HepG2 (cell line): ENCODE data around the gene MRPL43. TPM values are rescaled to one million over a fixed set of nuclear protein-coding genes. Genes with fewer than 3 reads are reported as not detected.

Experiments used
- CBX5 ChIP-seq: sonication (generic); formaldehyde crosslinking; IDR thresholded peaks from 2 replicates; pipeline ENCODE4 v1.4.0; 2020; ENCODE audit warnings: missing genetic modification reagents, borderline replicate concordance
- DNMT1 ChIP-seq: sonication (generic); formaldehyde crosslinking; IDR thresholded peaks from 2 replicates; pipeline ENCODE4 v1.5.1; 2020; ENCODE audit warnings: mild to moderate bottlenecking, missing genetic modification reagents
- GATAD1 ChIP-seq: IDR thresholded peaks from 2 replicates; pipeline ENCODE4 v1.6.1; 2016; ENCODE audit warnings: missing genetic modification reagents, missing compliant biosample characterization
- GFI1 ChIP-seq: sonication (generic); formaldehyde crosslinking; IDR thresholded peaks from 2 replicates; pipeline ENCODE4 v1.5.0; 2020; ENCODE audit warnings: missing genetic modification reagents, mild to moderate bottlenecking, borderline replicate concordance
- HDAC6 ChIP-seq: fragments of 200-600 bp; sonication (generic); IDR thresholded peaks from 2 replicates; pipeline ENCODE4 v1.7.0; 2017; ENCODE audit warnings: mild to moderate bottlenecking, antibody characterized with exemption, low read length, low read depth
- HNRNPK ChIP-seq: fragments of 200-400 bp; formaldehyde crosslinking; IDR thresholded peaks from 2 replicates; pipeline ENCODE4 v1.6.1; 2018; ENCODE audit warnings: low read length, low read depth, moderate library complexity, mild to moderate bottlenecking; ENCODE audit not compliant: poor library complexity, severe bottlenecking
- HNRNPL ChIP-seq: fragments of 200-400 bp; formaldehyde crosslinking; IDR thresholded peaks from 2 replicates; pipeline ENCODE4 v1.6.1; 2017; ENCODE audit warnings: mild to moderate bottlenecking, low read depth, low read length
- KDM2A ChIP-seq: sonication (generic); formaldehyde crosslinking; IDR thresholded peaks from 2 replicates; pipeline ENCODE4 v1.4.0; 2020; ENCODE audit warnings: low read depth, missing genetic modification reagents, borderline replicate concordance
- MTA1 ChIP-seq: sonication (generic); formaldehyde crosslinking; IDR thresholded peaks from 2 replicates; pipeline ENCODE4 v1.4.0; 2020; ENCODE audit warnings: missing genetic modification reagents, mild to moderate bottlenecking, borderline replicate concordance
- NFKBIZ ChIP-seq: IDR thresholded peaks from 2 replicates; pipeline ENCODE4 v1.6.1; 2018; ENCODE audit warnings: missing genetic modification reagents, missing compliant biosample characterization
- ZNF230 ChIP-seq: sonication (generic); formaldehyde crosslinking; IDR thresholded peaks from 2 replicates; pipeline ENCODE4 v1.4.0; 2020; ENCODE audit warnings: mild to moderate bottlenecking, missing genetic modification reagents
- ZNF282 ChIP-seq: fragments of 450-650 bp; IDR thresholded peaks from 2 replicates; pipeline ENCODE4 v1.6.1; 2018; ENCODE audit not compliant: partially characterized antibody
- ZNF629 ChIP-seq: sonication (generic); formaldehyde crosslinking; conservative IDR thresholded peaks from 2 replicates; pipeline ENCODE4 v1.5.0; 2020; ENCODE audit warnings: missing genetic modification reagents
- ZNF703 ChIP-seq: sonication (generic); formaldehyde crosslinking; IDR thresholded peaks from 2 replicates; pipeline ENCODE4 v1.5.1; 2020; ENCODE audit warnings: missing genetic modification reagents, mild to moderate bottlenecking, moderate library complexity, borderline replicate concordance
- ZNF772 ChIP-seq: sonication (generic); formaldehyde crosslinking; IDR thresholded peaks from 2 replicates; pipeline ENCODE4 v1.5.0; 2020; ENCODE audit warnings: mild to moderate bottlenecking, missing genetic modification reagents
- ZNF782 ChIP-seq: sonication (generic); formaldehyde crosslinking; IDR thresholded peaks from 2 replicates; pipeline ENCODE4 v1.4.0; 2020; ENCODE audit warnings: missing genetic modification reagents, mild to moderate bottlenecking, borderline replicate concordance
- polyA plus RNA-seq, 8 experiments: library from polyadenylated mRNA; depleted of rRNA in 3 of 8; stranded (reverse) in 7 of 8; unstranded in 1 of 8; fragments of >200 nt; fragmentation: Illumina TruSeq in 4 of 8; extraction: Trizol in 4 of 8; gene quantifications; 2 replicates each; pipeline versions ENCODE4 v1.2.1 to v1.2.3, GENCODE V29; 2011 to 2016; ENCODE audit warnings: low read depth in 4 of 8, missing spikeins in 1 of 8, mixed read lengths in 1 of 8; ENCODE audit not compliant: insufficient read depth in 1 of 8
- total RNA-seq, 5 experiments: library from RNA; depleted of rRNA; stranded (reverse); fragments of >200 nt; fragmentation: Illumina TruSeq; extraction: Trizol; gene quantifications; 2 replicates each; pipeline ENCODE4 v1.2.3, GENCODE V29; 2016; ENCODE audit warnings: low read depth in 1 of 5
- TF ChIP-seq, protein P1 (sequence below): sonication (generic); formaldehyde crosslinking; IDR thresholded peaks from 2 replicates; pipeline ENCODE4 v1.4.0; 2020; ENCODE audit warnings: missing genetic modification reagents, mild to moderate bottlenecking, borderline replicate concordance
- TF ChIP-seq, protein P2 (sequence below): sonication (generic); formaldehyde crosslinking; IDR thresholded peaks from 2 replicates; pipeline ENCODE4 v1.4.0; 2020; ENCODE audit warnings: low read depth, mild to moderate bottlenecking, missing genetic modification reagents
- TF ChIP-seq, protein P3 (sequence below): sonication (generic); formaldehyde crosslinking; IDR thresholded peaks from 2 replicates; pipeline ENCODE4 v1.4.0; 2020; ENCODE audit warnings: missing genetic modification reagents
- TF ChIP-seq, protein P4 (sequence below): IDR thresholded peaks from 2 replicates; pipeline ENCODE4 v1.6.1; 2012; ENCODE audit warnings: inconsistent platforms

The MRPL43 gene
- total and polyA plus RNA-seq, 2 of the 13 experiments (the other 11 are each of a cell fraction or from before 2014, with no cell fraction given): 71.0 to 73.7 TPM

DNA sequence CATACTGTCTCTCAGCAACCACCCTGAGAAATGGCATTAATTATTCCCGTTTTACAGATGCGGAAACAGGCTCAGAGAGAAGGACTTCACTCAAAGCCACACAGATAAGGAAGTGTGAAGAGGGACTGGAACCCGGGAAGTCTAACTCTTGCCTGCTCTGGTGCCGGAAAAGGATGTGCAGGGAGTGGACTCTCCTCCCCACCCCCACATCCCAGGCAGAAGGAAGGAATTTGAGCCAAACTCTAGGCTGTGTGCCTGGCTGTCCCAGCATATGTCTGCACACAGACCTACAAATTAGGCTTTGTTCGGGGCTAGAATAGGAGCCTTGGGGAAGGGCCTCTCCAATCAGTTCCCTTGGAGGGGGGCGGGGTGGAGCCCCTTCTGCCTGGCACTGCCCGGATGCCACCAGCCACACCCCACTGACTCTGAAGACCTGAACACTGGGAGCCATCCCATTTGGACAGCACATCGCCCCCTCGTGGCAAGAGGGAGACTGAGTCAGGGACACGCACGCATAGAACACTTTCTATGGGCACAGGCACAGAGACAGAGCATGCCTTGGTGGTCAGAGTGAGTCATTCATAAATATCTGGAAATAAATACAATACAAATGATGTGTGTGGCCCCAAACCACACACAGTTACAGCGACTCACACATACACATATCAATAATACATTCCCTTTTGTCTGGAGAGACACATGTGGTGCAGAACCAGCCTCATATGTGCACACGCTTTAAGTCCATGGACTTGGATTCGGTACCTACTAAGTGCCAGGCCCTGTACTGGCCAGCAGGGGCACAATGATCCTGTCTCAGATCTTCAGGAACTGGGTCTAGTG is 25.4 kb upstream of the MRPL43 start (continued):
- TF ChIP-seq, protein P1, sequence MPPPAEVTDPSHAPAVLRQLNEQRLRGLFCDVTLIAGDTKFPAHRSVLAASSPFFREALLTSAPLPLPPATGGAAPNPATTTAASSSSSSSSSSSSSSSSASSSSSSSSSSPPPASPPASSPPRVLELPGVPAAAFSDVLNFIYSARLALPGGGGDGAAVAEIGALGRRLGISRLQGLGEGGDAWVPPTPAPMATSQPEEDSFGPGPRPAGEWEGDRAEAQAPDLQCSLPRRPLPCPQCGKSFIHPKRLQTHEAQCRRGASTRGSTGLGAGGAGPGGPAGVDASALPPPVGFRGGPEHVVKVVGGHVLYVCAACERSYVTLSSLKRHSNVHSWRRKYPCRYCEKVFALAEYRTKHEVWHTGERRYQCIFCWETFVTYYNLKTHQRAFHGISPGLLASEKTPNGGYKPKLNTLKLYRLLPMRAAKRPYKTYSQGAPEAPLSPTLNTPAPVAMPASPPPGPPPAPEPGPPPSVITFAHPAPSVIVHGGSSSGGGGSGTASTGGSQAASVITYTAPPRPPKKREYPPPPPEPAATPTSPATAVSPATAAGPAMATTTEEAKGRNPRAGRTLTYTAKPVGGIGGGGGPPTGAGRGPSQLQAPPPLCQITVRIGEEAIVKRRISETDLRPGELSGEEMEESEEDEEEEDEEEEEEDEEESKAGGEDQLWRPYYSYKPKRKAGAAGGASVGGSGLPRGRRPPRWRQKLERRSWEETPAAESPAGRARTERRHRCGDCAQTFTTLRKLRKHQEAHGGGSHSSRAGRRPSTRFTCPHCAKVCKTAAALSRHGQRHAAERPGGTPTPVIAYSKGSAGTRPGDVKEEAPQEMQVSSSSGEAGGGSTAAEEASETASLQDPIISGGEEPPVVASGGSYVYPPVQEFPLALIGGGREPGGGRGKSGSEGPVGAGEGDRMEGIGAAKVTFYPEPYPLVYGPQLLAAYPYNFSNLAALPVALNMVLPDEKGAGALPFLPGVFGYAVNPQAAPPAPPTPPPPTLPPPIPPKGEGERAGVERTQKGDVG (CRISPR knock-in tag): no peak
- TF ChIP-seq, protein P2, sequence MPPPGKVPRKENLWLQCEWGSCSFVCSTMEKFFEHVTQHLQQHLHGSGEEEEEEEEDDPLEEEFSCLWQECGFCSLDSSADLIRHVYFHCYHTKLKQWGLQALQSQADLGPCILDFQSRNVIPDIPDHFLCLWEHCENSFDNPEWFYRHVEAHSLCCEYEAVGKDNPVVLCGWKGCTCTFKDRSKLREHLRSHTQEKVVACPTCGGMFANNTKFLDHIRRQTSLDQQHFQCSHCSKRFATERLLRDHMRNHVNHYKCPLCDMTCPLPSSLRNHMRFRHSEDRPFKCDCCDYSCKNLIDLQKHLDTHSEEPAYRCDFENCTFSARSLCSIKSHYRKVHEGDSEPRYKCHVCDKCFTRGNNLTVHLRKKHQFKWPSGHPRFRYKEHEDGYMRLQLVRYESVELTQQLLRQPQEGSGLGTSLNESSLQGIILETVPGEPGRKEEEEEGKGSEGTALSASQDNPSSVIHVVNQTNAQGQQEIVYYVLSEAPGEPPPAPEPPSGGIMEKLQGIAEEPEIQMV (CRISPR knock-in tag): no peak
- TF ChIP-seq ZNF230 (CRISPR knock-in tag): no peak
- TF ChIP-seq, protein P3, sequence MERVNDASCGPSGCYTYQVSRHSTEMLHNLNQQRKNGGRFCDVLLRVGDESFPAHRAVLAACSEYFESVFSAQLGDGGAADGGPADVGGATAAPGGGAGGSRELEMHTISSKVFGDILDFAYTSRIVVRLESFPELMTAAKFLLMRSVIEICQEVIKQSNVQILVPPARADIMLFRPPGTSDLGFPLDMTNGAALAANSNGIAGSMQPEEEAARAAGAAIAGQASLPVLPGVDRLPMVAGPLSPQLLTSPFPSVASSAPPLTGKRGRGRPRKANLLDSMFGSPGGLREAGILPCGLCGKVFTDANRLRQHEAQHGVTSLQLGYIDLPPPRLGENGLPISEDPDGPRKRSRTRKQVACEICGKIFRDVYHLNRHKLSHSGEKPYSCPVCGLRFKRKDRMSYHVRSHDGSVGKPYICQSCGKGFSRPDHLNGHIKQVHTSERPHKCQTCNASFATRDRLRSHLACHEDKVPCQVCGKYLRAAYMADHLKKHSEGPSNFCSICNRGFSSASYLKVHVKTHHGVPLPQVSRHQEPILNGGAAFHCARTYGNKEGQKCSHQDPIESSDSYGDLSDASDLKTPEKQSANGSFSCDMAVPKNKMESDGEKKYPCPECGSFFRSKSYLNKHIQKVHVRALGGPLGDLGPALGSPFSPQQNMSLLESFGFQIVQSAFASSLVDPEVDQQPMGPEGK (CRISPR knock-in tag): peak; percentile 62; the same call in 1 of the 2 replicates
- no peak; the same call in 1 of the 2 replicates for TF ChIP-seq ZNF629 (CRISPR knock-in tag)
- TF ChIP-seq DNMT1 (CRISPR knock-in tag): no peak
- TF ChIP-seq, protein P4, sequence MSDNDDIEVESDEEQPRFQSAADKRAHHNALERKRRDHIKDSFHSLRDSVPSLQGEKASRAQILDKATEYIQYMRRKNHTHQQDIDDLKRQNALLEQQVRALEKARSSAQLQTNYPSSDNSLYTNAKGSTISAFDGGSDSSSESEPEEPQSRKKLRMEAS: peak; percentile 13; the same call in 1 of the 2 replicates
- TF ChIP-seq MTA1: no peak
- TF ChIP-seq ZNF703 (CRISPR knock-in tag): no peak
- peak; percentile 19; the same call in 1 of the 2 replicates for TF ChIP-seq GATAD1
- TF ChIP-seq HNRNPK: no peak
- TF ChIP-seq NFKBIZ (CRISPR knock-in tag): no peak
- no peak for TF ChIP-seq ZNF782 (CRISPR knock-in tag)
- peak; percentile 80 for TF ChIP-seq KDM2A
- TF ChIP-seq CBX5 (CRISPR knock-in tag): 0 out of 2 replicates have a peak, but pooled peaks have one; percentile 13
- no peak for TF ChIP-seq ZNF282
- TF ChIP-seq ZNF772 (CRISPR knock-in tag): 0 out of 2 replicates have a peak, but pooled peaks have one; percentile 35
- peak; percentile 99 for TF ChIP-seq HNRNPL
- TF ChIP-seq HDAC6: no peak
- TF ChIP-seq GFI1 (CRISPR knock-in tag): peak; percentile 76; the same call in 1 of the 2 replicates
